HUES48 (cell line): ENCODE measurements around the gene MYCBPAP.

Experiments used
- H3K27ac ChIP-seq: one replicate; pipeline ENCODE4 v1.7.0; 2013; ENCODE audit warnings: low read depth, low read length, inconsistent platforms
- H3K27me3 ChIP-seq: 2 replicates; pipeline ENCODE4 v1.6.1; 2013; ENCODE audit warnings: mild to moderate bottlenecking, low read length; ENCODE audit not compliant: control insufficient read depth, insufficient read depth
- H3K36me3 ChIP-seq: 2 replicates; pipeline ENCODE4 v1.6.1; 2013; ENCODE audit warnings: low read length; ENCODE audit not compliant: control insufficient read depth, insufficient read depth
- H3K4me1 ChIP-seq: 2 replicates; pipeline ENCODE4 v1.6.1; 2013; ENCODE audit warnings: mild to moderate bottlenecking, low read length; ENCODE audit not compliant: control insufficient read depth, insufficient read depth
- H3K4me3 ChIP-seq: 2 replicates; pipeline ENCODE4 v1.5.1; 2013; ENCODE audit warnings: mild to moderate bottlenecking, low read depth, low read length
- H3K9ac ChIP-seq: 2 replicates; pipeline ENCODE4 v1.6.1; 2013; ENCODE audit warnings: mild to moderate bottlenecking, low read depth, low read length, moderate library complexity
- H3K9me3 ChIP-seq: 2 replicates; pipeline ENCODE4 v1.6.1; 2013; ENCODE audit warnings: low read length; ENCODE audit not compliant: control insufficient read depth, insufficient read depth

MYCBPAP gene

DNA sequence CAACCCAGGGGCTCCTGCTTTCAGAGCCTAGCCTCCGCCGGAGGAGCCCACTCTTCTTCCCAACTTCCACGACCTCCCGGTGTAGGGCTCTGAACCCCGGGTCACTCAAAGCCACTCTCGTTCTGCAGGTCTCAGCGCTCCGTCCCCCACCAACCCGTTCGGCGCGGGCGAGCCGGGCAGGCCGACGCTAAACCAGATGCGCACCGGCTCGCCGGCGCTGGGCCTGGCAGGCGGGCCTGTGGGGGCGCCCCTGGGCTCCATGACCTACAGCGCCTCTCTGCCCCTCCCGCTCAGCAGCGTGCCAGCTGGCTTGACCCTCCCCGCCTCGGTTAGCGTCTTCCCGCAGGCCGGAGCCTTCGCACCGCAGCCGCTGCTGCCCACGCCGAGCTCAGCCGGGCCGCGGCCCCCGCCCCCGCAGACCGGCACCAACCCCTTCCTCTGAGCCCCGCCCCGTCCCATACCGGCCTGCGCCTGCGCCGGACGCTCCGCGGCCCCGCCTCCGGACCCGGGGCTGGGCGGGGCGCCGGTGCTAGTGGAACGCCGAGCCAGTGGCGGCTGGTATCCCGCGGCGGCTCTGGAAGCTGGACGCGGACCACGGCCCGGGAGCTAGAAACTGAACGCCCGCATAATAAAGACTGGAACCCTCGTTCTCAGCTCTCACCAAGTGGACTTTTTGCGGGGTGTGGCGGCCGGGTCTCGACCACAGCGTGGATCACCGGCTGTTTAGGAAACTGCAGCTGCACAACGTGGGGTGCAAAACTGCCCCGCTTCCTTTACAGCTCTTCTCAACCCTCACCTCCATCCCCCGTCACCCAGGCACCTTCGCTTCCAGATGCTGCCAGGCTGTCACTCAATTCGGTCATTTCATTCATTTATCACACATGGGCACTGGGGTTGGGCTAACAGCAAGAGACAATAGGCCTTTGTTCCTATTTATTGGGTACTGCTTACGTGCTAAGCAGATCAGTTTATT, 33.8 kb downstream of the MYCBPAP start:
- Histone ChIP-seq H3K4me3 (peak overlapping the region; percentile 70), H3K36me3 (no peaks in the 10 kb centered on the region), H3K4me1 (peaks cover 14% of the 10 kb centered on the region), H3K9me3 (no peaks in the 10 kb centered on the region), H3K27ac (peak overlapping the region; percentile 52), H3K9ac (no peak overlapping the region), H3K27me3 (peaks cover 10% of the 10 kb centered on the region)

- Histone ChIP-seq H3K4me1 (peaks cover 18% of the 10 kb centered on the region), H3K27me3 (peaks cover 10% of the 10 kb centered on the region), H3K9ac (no peak overlapping the region), H3K4me3 (peak overlapping the region; percentile 70; the same call in 1 of the 2 replicates), H3K27ac (peak overlapping the region; percentile 52), H3K9me3 (no peaks in the 10 kb centered on the region), H3K36me3 (no peaks in the 10 kb centered on the region)
These were observed 34.8 kb downstream of the MYCBPAP start for GRCh38 chr17:50542795-50543774.

DNA sequence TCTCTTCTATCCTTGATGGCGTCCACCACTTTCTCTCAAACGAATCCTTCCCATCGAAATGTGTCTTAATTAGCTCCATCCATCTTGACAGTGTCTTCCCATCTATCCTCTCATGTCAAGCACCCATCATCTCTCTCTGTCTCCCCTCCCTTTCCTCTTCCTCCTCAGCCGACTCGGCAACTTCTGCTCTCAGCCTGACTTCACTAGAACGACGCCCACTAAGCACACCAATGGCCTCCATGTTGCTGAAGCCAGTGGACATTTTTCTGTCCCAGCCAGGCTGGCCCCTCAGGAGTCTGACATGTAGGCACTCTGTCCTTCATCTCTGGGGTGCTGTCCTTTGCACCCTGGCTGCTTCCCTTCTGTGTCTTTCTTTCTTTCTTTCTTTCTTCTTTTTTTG, 36.3 kb downstream of the MYCBPAP start:
- H3K27me3 ChIP-seq = peaks cover 10% of the 10 kb centered on the region
- H3K4me3 ChIP-seq = no peak overlapping the region
- no peaks in the 10 kb centered on the region for H3K36me3 ChIP-seq
- no peaks in the 10 kb centered on the region for H3K9me3 ChIP-seq
- H3K27ac ChIP-seq = no peak overlapping the region
- H3K9ac ChIP-seq = no peak overlapping the region
- peaks cover 18% of the 10 kb centered on the region for H3K4me1 ChIP-seq

GRCh38 chr17:50545311-50545710, 37.1 kb downstream of the MYCBPAP start:
- no peaks in the 10 kb centered on the region for H3K9me3 ChIP-seq
- H3K27ac ChIP-seq = no peak overlapping the region
- peaks cover 10% of the 10 kb centered on the region for H3K27me3 ChIP-seq
- no peak overlapping the region for H3K9ac ChIP-seq
- no peaks in the 10 kb centered on the region for H3K36me3 ChIP-seq
- peaks cover 14% of the 10 kb centered on the region for H3K4me1 ChIP-seq
- H3K4me3 ChIP-seq = no peak overlapping the region

DNA sequence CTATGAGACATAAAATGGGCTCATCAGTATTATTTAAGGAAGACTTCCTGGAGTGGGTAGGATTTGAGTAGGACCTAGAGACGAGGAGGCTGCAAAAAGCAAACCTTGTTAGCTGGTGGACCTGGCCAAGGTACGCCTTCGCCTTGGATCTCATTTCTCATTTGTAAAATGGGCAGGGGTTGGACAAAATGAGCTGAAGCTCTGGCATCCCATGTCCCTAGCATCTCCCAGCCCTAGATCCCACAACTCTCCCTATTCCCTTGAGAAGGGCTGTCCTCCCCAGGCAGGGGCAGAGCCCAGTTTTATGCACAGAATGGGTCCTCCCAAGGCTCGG, 38.4 kb downstream of the MYCBPAP start:
- Histone ChIP-seq H3K4me1 (peaks cover 14% of the 10 kb centered on the region), H3K36me3 (no peaks in the 10 kb centered on the region), H3K9me3 (no peaks in the 10 kb centered on the region), H3K4me3 (no peak overlapping the region), H3K9ac (no peak overlapping the region), H3K27me3 (no peaks in the 10 kb centered on the region), H3K27ac (no peak overlapping the region)

DNA sequence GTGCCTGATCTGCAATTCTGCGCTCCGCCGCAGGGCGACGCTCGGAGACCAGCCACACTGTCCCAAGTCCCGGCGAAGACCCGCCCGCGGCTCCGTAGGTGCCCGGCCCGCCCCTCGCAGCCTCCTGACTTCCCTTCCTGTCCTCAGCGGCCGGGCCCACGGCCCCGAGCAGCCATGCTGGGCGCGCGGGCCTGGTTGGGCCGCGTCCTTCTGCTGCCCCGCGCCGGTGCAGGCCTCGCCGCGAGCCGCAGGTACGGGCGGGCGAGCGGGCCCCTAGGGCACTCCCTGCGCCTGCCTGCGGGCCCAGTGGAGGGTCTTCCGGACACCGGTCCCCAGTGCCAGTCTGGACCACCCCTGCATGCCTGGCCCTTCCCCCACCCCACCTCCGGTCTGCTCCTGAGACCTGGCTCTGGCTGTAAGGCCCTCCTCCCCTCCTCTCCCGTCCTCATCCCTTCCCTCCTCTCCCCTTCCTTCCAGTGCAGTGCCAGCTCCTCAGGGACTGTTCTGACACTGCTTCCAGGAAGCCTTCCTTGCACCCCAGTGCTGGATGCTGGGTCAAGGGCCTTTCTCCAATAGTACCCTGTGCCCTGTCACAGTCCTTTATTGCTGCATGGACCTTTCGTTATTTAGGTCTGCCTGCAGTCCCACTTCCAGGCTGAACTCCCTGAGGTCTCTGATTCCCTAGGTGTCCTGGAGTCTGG, 38.9 kb downstream of the MYCBPAP start, which contains the start of gene SPATA20:
TSS of gene SPATA20 (plus strand) at position 140 of the 701 bp plus-strand sequence. CDS start at position 175, 35 bp downstream.
- peak within 1 kb of the TSS; percentile 64 for H3K4me3 ChIP-seq
- H3K27me3 ChIP-seq = no peaks in the 10 kb centered on the region
- H3K9me3 ChIP-seq = no peaks in the 10 kb centered on the region
- peaks cover 14% of the 10 kb centered on the region for H3K4me1 ChIP-seq
- peak within 1 kb of the TSS; percentile 50; the same call in 1 of the 2 replicates for H3K9ac ChIP-seq
- H3K36me3 ChIP-seq = no peaks in the 10 kb centered on the region
- H3K27ac ChIP-seq = peak within 1 kb of the TSS; percentile 29

DNA sequence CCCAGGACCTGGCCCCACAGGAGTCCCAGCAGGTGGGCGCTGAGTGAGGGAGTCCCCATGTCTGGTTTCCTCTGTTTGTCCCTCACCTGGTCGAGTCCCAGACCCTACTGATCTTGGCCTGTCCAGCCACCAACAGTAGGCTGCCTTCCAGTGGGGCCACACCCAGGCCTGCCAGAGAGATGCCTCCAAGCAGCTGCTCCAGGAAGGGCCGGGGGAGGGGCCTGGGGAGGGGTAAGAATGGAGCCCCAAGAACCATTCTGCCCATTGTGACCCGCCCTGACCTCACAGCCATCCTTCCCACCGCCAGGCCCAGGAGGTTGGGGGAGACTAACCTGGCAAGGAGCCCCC, 39.5 kb downstream of the MYCBPAP start:
- no peaks in the 10 kb centered on the region for H3K27me3 ChIP-seq

GRCh38 chr17:50548831-50549230, 40.6 kb downstream of the MYCBPAP start:
- Histone ChIP-seq H3K36me3 (no peaks in the 10 kb centered on the region), H3K27ac (no peak overlapping the region), H3K9ac (no peak overlapping the region), H3K27me3 (no peaks in the 10 kb centered on the region), H3K4me3 (no peak overlapping the region), H3K9me3 (no peaks in the 10 kb centered on the region), H3K4me1 (peaks cover 4% of the 10 kb centered on the region; the same call in 1 of the 2 replicates)

More for the DNA sequence above, 39.5 kb downstream of the MYCBPAP start:
- Histone ChIP-seq H3K9me3 (no peaks in the 10 kb centered on the region), H3K4me1 (peaks cover 9% of the 10 kb centered on the region; the same call in 1 of the 2 replicates), H3K36me3 (no peaks in the 10 kb centered on the region), H3K27ac (no peak overlapping the region), H3K4me3 (peak overlapping the region; percentile 64), H3K9ac (no peak overlapping the region)

- Histone ChIP-seq H3K9ac (no peak overlapping the region), H3K4me3 (no peak overlapping the region), H3K9me3 (no peaks in the 10 kb centered on the region), H3K36me3 (no peaks in the 10 kb centered on the region), H3K27me3 (no peaks in the 10 kb centered on the region), H3K4me1 (peaks cover 4% of the 10 kb centered on the region; the same call in 1 of the 2 replicates), H3K27ac (no peak overlapping the region)
These were observed 41.2 kb downstream of the MYCBPAP start for GRCh38 chr17:50549256-50549941.

- Histone ChIP-seq H3K27me3 (no peaks in the 10 kb centered on the region), H3K9ac (no peak overlapping the region), H3K27ac (no peak overlapping the region), H3K9me3 (no peaks in the 10 kb centered on the region), H3K4me3 (no peak overlapping the region), H3K4me1 (peaks cover 4% of the 10 kb centered on the region; the same call in 1 of the 2 replicates), H3K36me3 (no peaks in the 10 kb centered on the region)
These were observed 41.7 kb downstream of the MYCBPAP start for GRCh38 chr17:50549969-50550368.
